OCI-LY1 (cell line): ENCODE measurements around the gene IL1RAPL2.

Source experiments
- H2AFZ ChIP-seq: fragments of 200-600 bp; sonication (generic), shearing (Covaris generic); 2 replicates; pipeline ENCODE4 v1.6.0; 2014; ENCODE audit warnings: antibody characterized with exemption, mild to moderate bottlenecking, low read length
- H3F3A ChIP-seq: fragments of 200-600 bp; sonication (generic), shearing (Covaris generic); 2 replicates; pipeline ENCODE4 v1.6.0; 2014; ENCODE audit warnings: mild to moderate bottlenecking, antibody characterized with exemption, low read length, moderate library complexity; ENCODE audit not compliant: insufficient read depth
- H3K27ac ChIP-seq: fragments of 200-600 bp; sonication (generic); 2 replicates; pipeline ENCODE4 v1.5.1; 2014; ENCODE audit warnings: low read length, mixed run types, mild to moderate bottlenecking, low read depth; ENCODE audit not compliant: poor library complexity, severe bottlenecking
- H3K27me3 ChIP-seq: fragments of 200-600 bp; sonication (generic); 2 replicates; pipeline ENCODE4 v1.6.0; 2014; ENCODE audit warnings: antibody characterized with exemption, mild to moderate bottlenecking, low read length, moderate library complexity; ENCODE audit not compliant: insufficient read depth
- H3K36me3 ChIP-seq: fragments of 200-600 bp; sonication (generic); 2 replicates; pipeline ENCODE4 v1.6.1; 2014; ENCODE audit warnings: mild to moderate bottlenecking, antibody characterized with exemption, low read length, moderate library complexity, mixed read lengths; ENCODE audit not compliant: insufficient read depth
- H3K4me1 ChIP-seq: fragments of 200-600 bp; sonication (generic); 2 replicates; pipeline ENCODE4 v1.5.1; 2014; ENCODE audit warnings: mild to moderate bottlenecking, low read length, moderate library complexity; ENCODE audit not compliant: insufficient read depth, severe bottlenecking
- H3K4me2 ChIP-seq: fragments of 200-600 bp; sonication (generic), shearing (Covaris generic); 2 replicates; pipeline ENCODE4 v1.6.1; 2014; ENCODE audit warnings: low read length
- H3K4me3 ChIP-seq: fragments of 200-600 bp; sonication (generic); 2 replicates; pipeline ENCODE4 v1.5.1; 2014; ENCODE audit warnings: low read length, low read depth, mild to moderate bottlenecking, mixed read lengths; ENCODE audit not compliant: poor library complexity, severe bottlenecking
- H3K79me2 ChIP-seq: fragments of 200-600 bp; shearing (Covaris generic); 2 replicates; pipeline ENCODE4 v1.6.1; 2016; ENCODE audit warnings: mixed run types, low read length, mixed read lengths; ENCODE audit not compliant: insufficient read depth
- H3K9ac ChIP-seq: fragments of 200-600 bp; sonication (generic), shearing (Covaris generic); 2 replicates; pipeline ENCODE4 v1.6.1; 2014; ENCODE audit warnings: mild to moderate bottlenecking, low read length, mixed read lengths
- H3K9me2 ChIP-seq: fragments of 200-600 bp; sonication (generic), shearing (Covaris generic); 2 replicates; pipeline ENCODE4 v1.6.1; 2014; ENCODE audit warnings: low read depth, mild to moderate bottlenecking, low read length, mixed read lengths
- H3K9me3 ChIP-seq: fragments of 200-600 bp; shearing (Covaris generic); 2 replicates; pipeline ENCODE4 v1.6.1; 2014; ENCODE audit warnings: low read length, mixed read lengths
- H4K20me1 ChIP-seq: fragments of 200-600 bp; sonication (generic), shearing (Covaris generic); 2 replicates; pipeline ENCODE4 v1.6.0; 2016; ENCODE audit warnings: mild to moderate bottlenecking, low read length; ENCODE audit not compliant: insufficient read depth
- CTCF ChIP-seq: fragments of 200-600 bp; sonication (generic), shearing (Covaris generic); IDR thresholded peaks from 2 replicates; pipeline ENCODE4 v1.5.1; 2017; ENCODE audit warnings: mild to moderate bottlenecking, antibody characterized with exemption, low read length, moderate library complexity, mixed read lengths
- EZH2 ChIP-seq: fragments of 200-600 bp; sonication (generic), shearing (Covaris generic); IDR thresholded peaks from 2 replicates; pipeline ENCODE4 v1.8.0; 2017; ENCODE audit warnings: borderline replicate concordance, mixed run types, mild to moderate bottlenecking, antibody characterized with exemption, low read length, moderate library complexity, mixed read lengths

Gene IL1RAPL2

GRCh38 chrX:104647084-104647483 is 81.1 kb downstream of the IL1RAPL2 start:
- Histone ChIP-seq H4K20me1 (no peaks in the 10 kb centered on the region), H3K9me2 (no peaks in the 10 kb centered on the region), H3K27ac (no peak overlapping the region), H3K79me2 (no peaks in the 10 kb centered on the region), H3K4me2 (no peak overlapping the region), H3F3A (no peaks in the 10 kb centered on the region), H3K4me3 (no peak overlapping the region), H3K9me3 (no peaks in the 10 kb centered on the region), H3K36me3 (no peaks in the 10 kb centered on the region), H3K4me1 (no peaks in the 10 kb centered on the region), H3K9ac (no peak overlapping the region), H2AFZ (no peak overlapping the region), H3K27me3 (no peaks in the 10 kb centered on the region)
- no peak for TF ChIP-seq EZH2
- TF ChIP-seq CTCF, result no peak

- Histone ChIP-seq H3K79me2 (no peaks in the 10 kb centered on the region), H2AFZ (no peak overlapping the region), H3K9me2 (no peaks in the 10 kb centered on the region), H3K4me3 (no peak overlapping the region), H3K36me3 (no peaks in the 10 kb centered on the region), H3K27me3 (no peaks in the 10 kb centered on the region), H3K9ac (no peak overlapping the region), H3K27ac (no peak overlapping the region), H3K9me3 (no peaks in the 10 kb centered on the region), H3F3A (no peaks in the 10 kb centered on the region), H3K4me2 (no peak overlapping the region), H4K20me1 (no peaks in the 10 kb centered on the region), H3K4me1 (no peaks in the 10 kb centered on the region)
- TF ChIP-seq EZH2 (no peak), CTCF (no peak)
These were observed 93.2 kb downstream of the IL1RAPL2 start for GRCh38 chrX:104659005-104659744.

GRCh38 chrX:104660092-104660491 is 94.1 kb downstream of the IL1RAPL2 start:
- no peaks in the 10 kb centered on the region for H3K79me2 ChIP-seq
- no peaks in the 10 kb centered on the region for H3K36me3 ChIP-seq
- H3F3A ChIP-seq, result no peaks in the 10 kb centered on the region
- no peak overlapping the region for H3K27ac ChIP-seq
- no peaks in the 10 kb centered on the region for H3K9me3 ChIP-seq
- H3K9ac ChIP-seq, result no peak overlapping the region
- H2AFZ ChIP-seq, result no peak overlapping the region
- H3K4me3 ChIP-seq, result no peak overlapping the region
- no peaks in the 10 kb centered on the region for H3K9me2 ChIP-seq
- no peak for TF ChIP-seq EZH2
- no peak for TF ChIP-seq CTCF
- no peak overlapping the region for H3K4me2 ChIP-seq
- H3K4me1 ChIP-seq, result no peaks in the 10 kb centered on the region
- H3K27me3 ChIP-seq, result no peaks in the 10 kb centered on the region
- H4K20me1 ChIP-seq, result no peaks in the 10 kb centered on the region
